Stomach (tissue), 4 donors: ENCODE measurements around the gene CD58.
"Not testable (repeated sequence)": the region's sequence is repeated elsewhere in the genome, so short reads cannot be mapped to it uniquely, and the experiment has no call there.

Experiments
- CTCF ChIP-seq, 7 experiments: fragments of 450-650 bp in 4 of 7; fragments of 200-600 bp in 3 of 7; sonication (generic) in 3 of 7; IDR thresholded peaks; one replicate each; pipeline ENCODE4 v1.5.1; 2016 to 2019; ENCODE audit warnings: antibody characterized with exemption in 7 of 7, control low read depth in 2 of 7, mild to moderate bottlenecking in 1 of 7
- POLR2A ChIP-seq, 4 donors: fragments of 450-650 bp; IDR thresholded peaks; one replicate each; pipeline ENCODE4 v1.6.1; 2016; ENCODE audit warnings: antibody characterized with exemption in 4 of 4, control low read depth in 2 of 4, mild to moderate bottlenecking in 1 of 4, moderate library complexity in 1 of 4

- not testable (repeated sequence) for TF ChIP-seq POLR2A, CTCF (IDR thresholded peaks at IDR 0.05)
Measured at GRCh38 chr1:116597388-116597787, 26.6 kb upstream of the CD58 start.
